Fibroblast of gingiva (primary cell): ENCODE results near the gene SNTG2.
"Not testable (repeated sequence)": the region's sequence is repeated elsewhere in the genome, so short reads cannot be mapped to it uniquely, and the experiment has no call there.

ENCODE experiments used
- DNase-seq: peaks from one replicate; pipeline ENCODE4 v3.0.0-alpha.2; 2011; ENCODE audit warnings: low read depth

Gene SNTG2

DNA sequence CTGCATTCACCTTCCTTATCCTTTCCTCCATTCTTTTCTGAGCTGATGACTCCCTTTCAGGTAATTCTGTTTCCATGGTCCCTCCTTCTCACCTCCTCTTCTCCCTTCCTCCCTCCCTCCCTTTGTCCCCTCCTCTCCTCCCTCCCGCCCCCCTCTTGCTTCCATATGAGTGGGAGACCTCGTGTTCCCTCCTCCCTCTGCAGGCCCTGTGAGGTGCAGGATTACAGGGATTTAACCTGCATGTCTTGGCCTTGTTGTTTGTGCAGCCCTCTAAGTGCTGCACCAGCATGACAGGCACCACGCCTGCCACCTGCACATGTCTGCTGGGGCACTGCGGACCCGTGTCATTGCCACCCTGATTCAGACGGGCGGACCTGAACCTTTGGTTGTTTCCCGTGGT, 103.1 kb downstream of the SNTG2 start:
- no peak for DNase-seq

DNA sequence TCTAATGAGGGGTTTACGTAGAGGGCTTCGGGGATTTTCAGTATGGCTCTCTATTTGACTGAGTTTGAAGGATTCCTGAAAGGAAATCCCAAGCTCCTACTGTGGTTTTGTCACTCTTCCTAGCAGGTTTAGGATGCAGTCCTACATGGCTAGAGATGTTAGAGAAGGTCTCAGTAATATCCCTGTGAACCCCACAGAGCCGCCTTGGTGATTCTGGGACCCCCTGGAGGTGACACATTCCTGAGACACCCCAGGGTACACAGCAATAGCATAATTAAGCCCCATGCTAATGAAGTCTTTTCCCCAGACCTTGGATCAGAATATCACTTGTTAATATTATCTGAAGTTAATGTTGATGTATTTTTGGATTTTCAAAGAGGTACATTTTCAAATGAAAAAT, 103.8 kb downstream of the SNTG2 start:
- DNase-seq, result no peak

DNA sequence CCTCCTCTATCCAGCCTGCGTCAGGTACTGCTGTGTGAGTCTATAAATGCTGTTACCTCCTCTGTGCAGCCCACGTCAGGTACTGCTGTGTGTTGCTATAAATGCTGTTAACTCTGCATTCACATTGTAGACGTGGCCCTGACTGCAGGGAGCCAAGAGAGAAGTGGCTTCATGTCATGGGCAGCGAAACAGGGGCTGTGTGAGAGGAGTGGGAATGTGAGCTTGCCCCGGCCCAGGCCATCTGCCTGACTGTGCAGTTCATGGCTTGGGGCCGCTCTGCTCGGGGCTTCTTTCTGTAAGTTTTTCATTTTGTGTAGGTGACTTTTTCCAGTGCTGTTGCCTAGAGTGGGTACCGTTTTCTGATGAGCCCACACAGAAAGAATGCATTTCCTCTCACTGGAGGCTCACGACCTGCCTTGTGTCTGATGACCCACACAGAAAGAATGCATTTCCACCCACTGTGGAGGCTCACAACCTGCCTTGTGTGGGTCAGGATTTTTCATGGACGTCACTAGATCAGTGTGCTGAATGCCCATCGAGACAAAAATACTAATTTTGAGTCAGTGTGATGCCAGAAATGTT, 104.5 kb downstream of the SNTG2 start:
- DNase-seq, result peak; percentile 21

DNA sequence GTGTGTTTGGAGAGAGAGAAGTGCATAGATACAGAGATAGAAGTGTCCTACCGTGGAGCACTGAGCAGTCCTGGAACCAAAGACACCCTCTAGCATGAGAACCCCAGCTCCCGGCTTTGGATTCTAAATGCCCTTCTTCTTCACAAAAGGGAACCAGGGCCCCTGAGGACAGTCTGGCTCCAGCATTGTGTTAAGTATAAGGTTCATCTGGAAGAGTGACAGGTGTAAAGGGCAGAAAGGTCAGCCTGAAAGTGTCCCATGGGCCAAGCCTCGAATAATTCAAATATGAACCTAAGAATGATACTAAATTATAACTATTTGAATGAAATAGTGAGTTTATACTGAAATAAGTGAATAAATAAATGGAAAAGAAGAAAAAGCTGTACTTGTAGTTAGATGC, 109.7 kb downstream of the SNTG2 start:
- DNase-seq, result no peak

DNA sequence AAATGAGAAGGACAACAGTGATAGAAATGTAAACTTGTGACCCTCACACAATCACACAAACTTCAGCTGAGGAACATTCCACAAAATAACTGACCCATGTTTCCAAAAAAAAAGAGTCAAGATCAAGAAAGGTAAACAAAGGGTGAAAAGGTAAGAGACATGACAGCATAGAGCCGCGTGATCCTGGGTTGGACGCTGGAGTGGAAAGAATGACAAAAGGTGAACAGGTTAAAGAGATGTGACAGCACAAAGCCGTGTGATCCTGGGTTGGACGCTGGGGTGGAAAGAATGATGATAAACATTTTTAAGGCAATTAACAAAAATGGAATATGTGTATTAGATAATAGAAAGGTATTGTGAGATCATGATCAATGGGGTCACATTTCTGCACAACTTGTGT, 110.3 kb downstream of the SNTG2 start:
- DNase-seq, result no peak

GRCh38 chr2:1068241-1068640, 117.6 kb downstream of the SNTG2 start:
- no peak for DNase-seq

- no peak for DNase-seq
Measured at GRCh38 chr2:1068822-1069221, 118.2 kb downstream of the SNTG2 start.

- no peak for DNase-seq
Measured at GRCh38 chr2:1069847-1070246, 119.2 kb downstream of the SNTG2 start.

DNA sequence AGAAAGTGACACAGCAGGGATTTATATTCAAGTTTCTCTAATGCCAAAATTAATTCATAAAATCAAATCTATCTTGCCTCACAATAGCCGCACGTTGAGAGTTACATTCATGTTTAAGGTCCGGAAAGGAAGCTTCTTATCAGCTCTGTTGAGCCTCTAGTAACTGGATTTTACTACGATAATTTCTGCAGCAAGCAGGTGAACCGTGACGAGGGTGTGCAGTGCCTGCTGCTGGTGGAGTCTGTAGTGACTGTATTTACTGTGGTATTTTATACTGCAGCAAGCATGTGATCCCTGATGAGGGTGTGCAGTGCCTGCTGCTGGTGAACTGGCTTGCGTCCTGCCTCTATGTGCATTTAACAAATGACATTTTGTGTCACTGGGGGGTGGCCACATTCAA, 120.0 kb downstream of the SNTG2 start:
- DNase-seq, result no peak

DNA sequence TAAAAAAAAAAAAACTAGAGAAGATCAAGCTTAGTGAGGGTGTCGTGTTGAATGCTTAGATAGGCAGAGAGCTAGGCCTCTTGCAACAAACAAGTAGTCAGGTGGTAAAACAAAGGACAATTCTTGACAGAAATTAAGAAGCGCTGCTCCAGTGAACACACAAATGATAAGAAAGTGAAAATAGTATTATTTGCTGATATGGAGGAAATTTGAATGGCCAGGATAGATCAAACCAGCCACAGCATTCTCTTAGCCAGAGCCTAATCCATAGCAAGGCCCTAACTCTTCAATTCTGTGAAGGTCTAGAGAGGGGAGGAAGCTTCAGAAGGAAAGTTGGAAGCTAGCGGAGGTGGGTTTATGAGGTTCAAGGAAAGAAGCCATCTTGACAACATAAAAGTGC, 121.0 kb downstream of the SNTG2 start:
- no peak for DNase-seq

DNA sequence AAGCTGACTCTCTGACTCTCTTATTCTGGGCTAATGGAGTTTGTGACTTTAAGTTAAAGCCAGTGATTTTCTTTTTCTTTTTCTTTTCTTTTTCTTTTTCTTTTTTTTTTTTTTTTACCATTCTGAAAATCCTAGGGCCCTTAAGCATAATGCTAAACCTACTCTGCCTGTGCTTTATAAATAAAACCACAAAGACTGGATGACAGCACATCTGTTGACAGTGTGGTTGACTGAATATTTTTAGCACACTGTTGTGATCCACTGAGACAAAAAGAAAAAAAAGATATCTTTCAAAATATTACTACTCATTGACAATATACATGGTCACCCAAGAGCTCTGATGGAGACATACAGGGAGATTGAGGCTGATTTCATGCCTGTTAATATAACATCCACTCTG, 121.6 kb downstream of the SNTG2 start:
- DNase-seq, result no peak

GRCh38 chr2:1077911-1078310, 127.3 kb downstream of the SNTG2 start:
- no peak for DNase-seq

DNA sequence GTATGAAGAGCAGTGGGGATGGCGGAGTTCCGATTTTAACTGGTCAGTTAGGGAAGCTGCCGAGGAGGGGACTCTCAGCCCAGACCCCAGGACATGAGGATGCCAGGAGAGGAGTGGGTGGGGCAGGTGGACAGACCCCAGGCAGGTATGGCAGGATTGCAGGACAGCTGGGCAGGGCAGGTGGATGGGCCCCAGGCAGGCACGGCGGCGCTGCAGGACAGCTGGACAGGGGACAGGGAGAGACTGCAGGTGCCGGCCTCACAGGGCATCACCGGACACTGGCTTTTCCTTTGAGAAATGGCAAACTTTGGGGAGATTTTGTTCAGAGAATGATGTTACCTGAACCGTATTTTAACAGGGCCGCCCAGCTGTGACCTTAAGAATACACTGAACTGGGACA, 127.7 kb downstream of the SNTG2 start:
- no peak for DNase-seq

GRCh38 chr2:1079873-1080799, 129.5 kb downstream of the SNTG2 start:
- no peak for DNase-seq

DNA sequence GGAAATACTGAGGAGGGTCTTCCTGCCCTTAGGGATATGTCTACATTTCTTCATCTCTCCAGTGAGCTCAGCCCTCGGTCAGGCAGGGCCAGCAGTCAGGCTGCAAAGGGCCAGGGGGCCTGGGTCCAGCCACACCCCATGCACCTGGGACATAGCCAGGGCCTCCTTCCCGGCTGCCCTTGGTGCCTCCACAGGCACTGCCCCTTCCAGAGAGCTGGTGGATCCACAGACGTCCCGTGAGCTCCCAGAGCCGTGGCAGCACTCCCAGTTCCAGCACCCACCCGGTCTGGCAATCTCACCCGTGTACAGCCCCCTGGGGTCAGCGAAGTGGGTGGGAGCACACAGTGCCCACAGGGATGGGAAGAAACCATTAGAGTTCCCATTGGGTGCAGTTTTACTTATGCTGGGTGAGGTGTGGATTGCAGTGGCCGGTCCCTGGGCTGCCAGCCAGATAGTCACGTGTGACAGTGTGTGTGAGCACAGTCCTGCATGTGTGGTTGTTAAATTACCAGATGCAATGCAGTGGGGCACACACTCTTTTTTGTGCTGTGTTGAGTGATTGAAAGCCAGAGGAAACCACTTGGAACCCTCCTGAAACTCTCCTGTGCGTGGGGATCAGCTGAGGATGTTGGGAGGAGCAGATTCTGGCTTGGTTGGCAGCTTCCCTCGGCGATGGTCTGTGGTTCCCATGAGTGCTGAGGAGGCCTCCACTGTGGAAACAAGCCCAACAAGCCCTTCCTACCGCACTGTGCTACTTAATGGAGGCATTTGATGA, 131.0 kb downstream of the SNTG2 start:
- DNase-seq, result no peak

DNA sequence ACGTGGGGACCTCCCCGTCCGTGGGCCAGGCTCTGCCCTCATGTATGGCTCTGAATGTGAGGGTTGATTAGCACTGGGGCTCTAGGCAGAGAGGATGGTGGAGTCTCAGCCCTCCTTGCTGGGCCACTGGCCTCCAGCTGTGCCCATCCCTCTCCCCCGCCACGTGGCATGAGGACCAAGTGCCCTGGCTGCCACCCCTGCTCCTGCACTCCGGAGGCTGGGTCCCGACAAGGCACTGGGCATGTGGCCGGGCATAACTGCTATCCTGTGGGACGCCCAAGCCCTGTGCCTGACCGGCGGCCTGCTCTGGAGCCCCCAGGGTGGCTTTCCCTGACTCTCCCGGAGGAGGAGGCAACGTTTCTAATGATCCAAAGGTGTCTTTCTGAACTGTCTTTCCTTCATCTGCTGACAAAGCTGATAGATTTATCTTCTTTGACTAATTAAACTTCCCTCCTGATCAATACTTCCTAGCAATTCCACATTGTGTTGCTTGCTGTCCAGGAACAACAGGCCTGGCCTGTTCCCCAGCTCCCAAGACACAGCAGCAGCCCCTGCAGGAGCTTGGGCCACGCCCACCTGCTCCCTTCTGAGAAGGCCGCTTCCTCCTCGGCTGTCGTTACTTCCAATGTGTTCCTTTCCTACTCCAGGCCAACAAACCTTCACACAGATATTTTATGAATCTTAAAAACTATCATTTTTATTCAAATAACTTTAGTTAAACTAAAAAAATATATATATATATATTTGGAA, 132.0 kb downstream of the SNTG2 start:
- no peak for DNase-seq

DNA sequence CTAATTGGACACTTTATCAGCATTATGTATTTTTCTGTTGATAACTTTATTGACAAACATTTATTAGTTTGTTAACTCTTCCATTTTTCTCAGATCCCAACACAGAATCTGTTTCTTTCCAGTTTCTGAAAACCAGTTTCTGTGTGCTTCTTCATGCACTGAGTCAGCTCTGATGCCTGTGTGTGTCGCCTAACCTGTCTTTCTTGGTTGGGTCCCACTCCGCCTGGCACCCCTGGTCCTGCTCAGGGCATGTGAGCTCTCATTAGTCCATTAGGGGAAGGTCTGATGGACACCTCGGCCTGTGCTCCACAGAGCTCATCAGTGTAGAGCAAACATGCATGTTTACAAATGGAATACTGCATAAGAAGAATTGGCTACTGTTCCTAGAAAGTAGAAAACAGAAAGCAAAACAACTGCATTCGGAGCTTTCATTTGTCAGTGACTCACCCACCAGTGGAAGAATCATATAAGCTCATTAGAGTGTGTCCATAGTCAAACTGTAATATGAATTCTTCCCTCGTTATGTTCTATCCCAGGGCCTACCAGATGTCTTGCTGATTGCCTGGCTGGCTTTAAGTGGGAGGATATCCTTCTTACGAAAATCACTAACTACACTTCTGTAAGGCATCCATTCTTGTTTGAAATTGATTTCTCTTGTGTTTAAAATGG, 137.7 kb downstream of the SNTG2 start:
- no peak for DNase-seq

DNA sequence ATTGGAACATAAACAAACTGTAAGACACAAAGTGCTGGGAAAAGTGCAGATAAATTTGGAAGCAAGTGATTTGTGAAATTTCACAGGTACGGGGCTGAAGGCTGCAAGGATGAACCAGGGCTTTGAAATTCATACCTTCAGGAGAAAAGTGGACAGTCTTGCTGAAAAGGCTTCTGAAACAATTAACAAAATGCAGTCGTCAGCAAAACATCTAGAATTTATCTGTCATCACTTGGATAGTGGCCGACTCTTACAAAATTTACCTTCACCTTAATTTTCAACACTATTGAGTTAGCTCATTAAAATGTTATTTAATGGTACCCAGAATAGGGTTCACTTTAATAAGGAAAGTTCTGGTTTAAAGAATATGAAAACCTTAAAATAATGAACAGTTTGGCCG, 138.3 kb downstream of the SNTG2 start:
- DNase-seq, result no peak

GRCh38 chr2:1091895-1092585, 141.4 kb downstream of the SNTG2 start:
- DNase-seq, result no peak

DNA sequence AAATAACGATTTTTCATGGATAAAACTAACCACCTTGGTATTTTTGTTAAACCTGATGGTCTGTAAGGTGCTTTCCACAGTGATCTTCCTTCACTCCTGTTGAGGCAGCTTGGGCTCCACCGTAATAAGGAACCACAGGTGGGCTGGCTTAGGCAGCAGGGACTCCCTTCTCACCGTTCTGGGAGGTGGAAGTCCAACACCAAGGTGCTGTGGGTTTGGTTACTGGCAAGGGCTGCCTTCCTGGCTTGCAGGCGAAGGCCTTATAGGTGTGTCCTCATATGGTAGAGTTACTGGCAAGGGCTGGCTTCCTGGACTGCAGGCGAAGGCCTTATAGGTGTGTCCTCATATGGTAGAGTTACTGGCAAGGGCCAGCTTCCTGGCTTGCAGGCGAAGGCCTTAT, 143.0 kb downstream of the SNTG2 start:
- DNase-seq, result not testable (repeated sequence)

GRCh38 chr2:1097101-1097500, 146.5 kb downstream of the SNTG2 start:
- DNase-seq, result no peak
